Testis (tissue), 2 donors: ENCODE data around the gene UMPS.

Experiments
- POLR2A ChIP-seq: fragments of 450-650 bp; IDR thresholded peaks from one replicate; pipeline ENCODE4 v1.6.1; 2017; ENCODE audit warnings: antibody characterized with exemption, mild to moderate bottlenecking, moderate library complexity
- TF ChIP-seq, protein P1 (sequence below), 3 experiments: fragments of 450-650 bp in 2 of 3; fragments of 200-600 bp in 1 of 3; sonication (generic) in 1 of 3; IDR thresholded peaks; one replicate each; pipeline ENCODE4 v1.5.1; 2016 to 2019; ENCODE audit warnings: antibody characterized with exemption in 3 of 3, mild to moderate bottlenecking in 2 of 3, moderate library complexity in 1 of 3

DNA sequence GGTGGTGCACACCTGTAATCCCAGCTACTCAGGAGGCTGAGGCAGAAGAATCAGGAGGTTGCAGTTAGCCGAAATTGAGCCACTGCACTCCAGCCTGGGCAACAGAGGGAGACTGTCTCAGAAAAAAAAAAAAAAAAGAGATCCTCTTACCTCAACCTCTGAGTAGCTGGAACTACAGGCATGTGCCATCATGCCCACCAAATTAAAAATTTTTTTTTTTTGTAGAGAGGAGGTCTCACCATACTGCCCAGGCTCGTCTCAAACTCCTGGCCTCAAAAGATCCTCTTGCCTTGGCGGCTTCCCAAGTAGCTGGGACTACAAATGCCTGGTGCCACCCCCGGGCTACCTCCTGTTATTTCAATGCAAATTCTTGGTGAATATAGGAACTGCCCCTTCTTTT lies 1.5 kb downstream of the UMPS start:
- TF ChIP-seq, protein P1, sequence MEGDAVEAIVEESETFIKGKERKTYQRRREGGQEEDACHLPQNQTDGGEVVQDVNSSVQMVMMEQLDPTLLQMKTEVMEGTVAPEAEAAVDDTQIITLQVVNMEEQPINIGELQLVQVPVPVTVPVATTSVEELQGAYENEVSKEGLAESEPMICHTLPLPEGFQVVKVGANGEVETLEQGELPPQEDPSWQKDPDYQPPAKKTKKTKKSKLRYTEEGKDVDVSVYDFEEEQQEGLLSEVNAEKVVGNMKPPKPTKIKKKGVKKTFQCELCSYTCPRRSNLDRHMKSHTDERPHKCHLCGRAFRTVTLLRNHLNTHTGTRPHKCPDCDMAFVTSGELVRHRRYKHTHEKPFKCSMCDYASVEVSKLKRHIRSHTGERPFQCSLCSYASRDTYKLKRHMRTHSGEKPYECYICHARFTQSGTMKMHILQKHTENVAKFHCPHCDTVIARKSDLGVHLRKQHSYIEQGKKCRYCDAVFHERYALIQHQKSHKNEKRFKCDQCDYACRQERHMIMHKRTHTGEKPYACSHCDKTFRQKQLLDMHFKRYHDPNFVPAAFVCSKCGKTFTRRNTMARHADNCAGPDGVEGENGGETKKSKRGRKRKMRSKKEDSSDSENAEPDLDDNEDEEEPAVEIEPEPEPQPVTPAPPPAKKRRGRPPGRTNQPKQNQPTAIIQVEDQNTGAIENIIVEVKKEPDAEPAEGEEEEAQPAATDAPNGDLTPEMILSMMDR (IDR thresholded peaks at IDR 0.05), result no peak
- TF ChIP-seq POLR2A, result no peak
